ENCODE data around the gene CCDC57.
"Not testable (repeated sequence)": the region's sequence is repeated elsewhere in the genome, so short reads cannot be mapped to it uniquely, and the experiment has no call there.

Gene CCDC57

DNA sequence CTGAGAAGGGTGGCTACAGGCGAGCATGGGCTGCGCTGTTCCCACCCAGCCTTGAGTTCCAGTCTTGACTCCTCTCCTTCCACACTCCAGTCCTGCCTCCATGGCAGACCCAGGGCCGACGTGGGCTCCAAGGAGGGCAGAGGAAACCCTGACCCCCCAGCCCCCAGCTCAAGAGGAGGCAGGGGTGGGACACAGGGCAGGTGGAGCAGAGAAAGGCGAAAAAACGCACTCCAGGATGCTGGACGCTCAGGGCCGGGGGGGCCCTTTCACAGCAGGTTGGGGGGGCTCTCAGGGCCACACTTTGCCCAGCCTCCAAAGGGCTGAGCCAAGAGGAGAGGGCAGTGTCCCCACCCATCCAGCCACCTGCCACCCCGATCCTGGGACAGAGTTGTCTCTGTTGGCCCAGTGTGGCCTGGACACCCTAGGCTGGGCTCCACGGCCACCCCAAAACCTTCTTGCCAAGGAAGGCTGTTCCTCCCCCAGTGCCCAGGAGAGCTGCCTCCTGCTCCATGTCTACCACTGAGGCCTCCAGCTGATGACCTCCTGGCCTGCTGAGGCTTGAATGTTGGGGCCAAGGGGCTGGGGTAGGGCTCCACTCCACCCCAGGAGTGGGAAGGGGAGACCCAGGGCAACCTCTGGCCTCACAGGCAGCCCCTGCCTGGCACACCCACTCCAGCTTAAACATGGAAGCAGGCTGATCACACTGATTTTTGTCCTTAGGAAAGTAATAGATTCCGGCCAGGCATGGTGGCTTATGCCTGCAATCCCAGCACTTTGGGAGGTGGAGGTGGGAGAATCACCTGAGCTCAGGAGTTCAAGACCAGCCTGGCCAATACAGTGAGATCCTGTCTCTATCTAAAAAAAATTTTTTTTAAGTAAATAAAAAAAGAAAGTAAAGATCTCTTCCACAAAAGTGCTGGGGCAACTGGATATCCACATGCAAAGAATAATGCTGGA is 7.4 kb upstream of the CCDC57 start:
- no peak for DNase-seq

- DNase-seq = no peak
These were observed 6.4 kb upstream of the CCDC57 start for GRCh38 chr17:82219083-82219482.

- no peak for DNase-seq
These were observed 5.9 kb upstream of the CCDC57 start for GRCh38 chr17:82218349-82219075.

GRCh38 chr17:82217530-82218204 is 5.0 kb upstream of the CCDC57 start:
- DNase-seq = no peak

DNA sequence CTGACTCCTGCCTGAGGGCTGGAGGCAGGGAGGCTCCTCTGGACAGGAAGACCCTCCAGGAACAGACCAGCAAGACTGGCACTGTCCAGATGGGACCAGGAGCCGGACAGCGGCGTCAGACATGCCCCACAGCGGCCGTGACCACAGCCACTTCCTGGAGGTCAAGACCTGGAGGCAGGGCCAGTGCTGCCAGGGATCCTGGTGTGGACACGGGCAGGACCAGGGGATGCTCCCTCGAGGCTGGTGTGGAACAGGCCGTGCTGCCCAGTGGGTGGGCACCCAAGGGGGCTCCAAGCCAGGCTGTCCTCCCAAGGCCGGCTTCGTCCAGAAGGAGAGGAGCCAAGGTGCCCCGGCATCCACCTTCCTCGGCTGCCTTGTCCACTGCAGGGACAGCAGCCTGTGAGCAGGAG is 4.5 kb upstream of the CCDC57 start:
- no peak for DNase-seq

DNA sequence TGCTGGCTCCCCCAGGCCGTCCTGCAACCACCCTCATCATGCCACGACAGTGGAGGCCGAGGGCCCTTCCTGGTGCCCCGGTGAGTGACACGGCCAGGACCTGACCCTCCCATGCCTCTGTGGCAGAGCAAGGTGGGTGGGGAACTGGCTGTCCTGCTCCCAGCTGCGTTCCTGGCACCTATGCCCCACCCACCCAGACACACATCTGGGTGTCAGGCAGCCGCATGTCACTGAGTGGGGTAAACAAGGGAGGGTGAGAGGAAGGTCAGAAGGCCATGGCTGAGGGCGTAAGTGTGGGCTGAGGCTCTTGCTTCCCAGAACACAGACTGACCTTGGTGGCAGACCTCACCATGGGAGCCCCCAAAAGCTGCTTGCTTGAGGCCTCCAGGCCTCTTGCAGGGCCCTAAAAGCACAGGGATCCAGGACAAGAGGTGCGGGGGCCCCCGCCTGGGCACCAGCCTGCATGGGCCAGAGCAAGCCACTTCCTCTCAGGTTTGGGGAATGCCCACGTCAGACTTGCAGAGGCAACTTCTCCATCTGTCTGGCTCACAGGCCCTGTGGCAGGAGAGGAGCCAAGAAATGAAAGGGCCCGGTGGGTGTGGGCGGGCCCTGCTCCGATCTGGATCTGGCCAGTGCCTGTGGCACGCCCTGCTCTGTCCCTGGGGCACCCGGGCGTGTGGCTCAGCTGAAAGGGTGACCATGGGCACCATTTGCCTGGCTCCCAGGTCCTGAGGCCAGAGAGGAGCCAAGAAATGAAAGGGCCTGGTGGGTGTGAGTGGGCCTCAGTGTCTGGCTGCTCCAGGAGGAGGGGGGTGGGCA is 3.9 kb upstream of the CCDC57 start:
- DNase-seq = no peak

DNA sequence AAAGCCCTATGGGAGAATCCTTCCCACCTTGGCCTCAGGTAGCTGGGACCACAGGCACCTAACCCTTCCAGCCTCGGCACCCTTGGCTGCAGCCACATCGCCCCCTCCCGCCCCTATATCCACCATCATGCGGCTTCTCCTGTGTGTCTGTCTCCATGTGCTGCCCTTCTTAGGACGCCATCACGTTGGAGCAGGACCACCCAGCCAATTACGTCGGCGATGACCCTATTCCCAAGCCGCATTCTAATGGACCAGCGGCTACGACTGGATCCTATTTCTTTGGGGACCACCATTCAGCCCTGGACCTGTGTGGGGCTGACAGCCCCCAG is 3.3 kb upstream of the CCDC57 start:
- DNase-seq = no peak

DNA sequence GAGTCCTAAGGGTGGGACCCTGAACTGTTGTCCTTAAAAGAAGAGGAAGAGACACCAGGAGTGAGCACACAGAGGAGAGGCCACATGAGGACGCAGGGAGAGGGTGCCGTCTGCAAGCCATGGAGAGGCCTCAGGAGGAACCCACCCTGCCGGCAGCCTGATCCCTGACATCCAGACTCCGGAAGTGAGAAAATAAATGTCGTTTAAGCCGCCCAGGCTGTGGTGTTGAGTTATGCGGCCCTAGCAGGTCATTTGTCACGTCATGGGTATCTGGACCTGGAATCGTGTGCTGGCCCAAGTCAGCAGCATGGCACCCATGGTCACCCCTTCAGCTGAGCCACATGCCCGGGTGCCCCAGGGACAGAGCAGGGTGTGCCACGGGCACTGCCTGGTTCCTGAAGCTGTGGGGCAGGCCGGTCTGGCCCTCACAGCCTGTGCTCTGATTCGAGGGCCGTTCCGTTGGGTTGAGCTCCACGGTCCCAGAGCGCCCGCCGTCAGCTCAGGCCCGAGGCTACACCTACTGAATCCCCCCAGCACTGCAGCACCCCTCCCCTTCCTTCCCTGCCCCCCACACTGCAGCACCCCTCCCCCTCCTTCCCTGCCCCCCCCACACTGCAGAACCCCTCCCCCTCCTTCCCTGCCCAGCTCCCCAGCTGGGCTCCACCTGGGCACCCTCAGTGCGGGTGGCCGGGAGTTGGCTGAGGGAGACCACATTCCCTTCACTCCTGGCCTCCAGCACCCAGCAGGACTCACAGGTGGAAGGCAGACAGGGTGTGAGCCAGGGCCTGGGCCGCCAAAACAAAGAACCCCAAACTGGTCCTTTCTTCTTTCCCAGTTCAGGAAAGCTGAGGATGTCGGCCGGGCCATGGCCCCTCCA is 2.7 kb upstream of the CCDC57 start:
- DNase-seq = no peak

DNA sequence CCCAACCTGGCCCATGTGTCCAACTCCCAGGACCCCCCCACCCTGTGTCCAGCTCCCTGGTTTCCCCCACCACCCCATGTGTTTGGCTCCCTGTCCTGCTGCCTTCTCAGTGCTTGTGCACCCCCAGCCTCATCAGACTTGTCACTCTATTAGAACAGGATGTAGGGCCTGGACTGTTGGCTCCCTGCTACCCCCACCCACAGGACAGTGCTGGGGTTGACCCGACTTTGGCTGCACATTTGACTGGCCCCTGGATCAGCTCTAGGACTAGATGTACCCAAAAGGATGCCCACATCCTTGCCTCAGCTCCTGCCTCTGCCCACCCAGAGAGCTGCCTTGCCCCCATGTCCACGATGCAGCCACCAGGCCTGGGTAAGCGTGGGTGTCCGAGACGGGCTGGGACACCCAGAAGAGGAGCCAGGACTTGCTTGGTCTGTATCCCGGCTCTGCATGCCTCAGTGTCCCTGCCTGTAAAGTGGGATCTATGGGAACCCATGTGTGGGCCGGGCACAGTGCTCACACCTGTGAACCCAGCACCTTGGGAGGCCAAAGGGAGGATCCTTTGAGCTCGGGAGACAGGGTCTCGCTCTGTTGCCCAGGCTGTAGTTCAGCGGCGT is 1.5 kb upstream of the CCDC57 start:
- DNase-seq = no peak

- peak in 1 of 2 experiments; percentile 42 for DNase-seq
These were observed 789 bp upstream of the CCDC57 start for GRCh38 chr17:82213251-82214011.

DNA sequence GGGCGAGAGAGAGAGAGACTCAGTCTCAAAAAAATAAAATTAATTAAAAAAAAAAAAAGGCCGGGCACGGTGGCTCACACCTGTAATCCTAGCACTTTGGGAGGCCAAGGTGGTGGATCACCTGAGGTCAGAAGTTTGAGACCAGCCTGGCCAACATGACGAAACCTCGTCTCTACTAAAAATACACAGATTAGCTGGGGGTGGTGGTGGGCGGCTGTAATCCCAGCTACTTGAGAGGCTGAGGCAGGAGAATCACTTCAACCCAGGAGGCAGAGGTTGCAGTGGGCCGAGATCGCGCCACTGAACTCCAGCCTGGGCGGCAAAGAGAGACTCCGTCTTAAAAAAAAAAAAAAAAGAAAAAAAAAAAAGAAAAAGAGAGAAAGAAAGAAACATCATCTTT is 2.0 kb downstream of the CCDC57 start:
- not testable (repeated sequence) for DNase-seq

- DNase-seq = peak in 1 of 2 experiments; percentile 69
These were observed 6.7 kb downstream of the CCDC57 start for GRCh38 chr17:82205720-82206508.

DNA sequence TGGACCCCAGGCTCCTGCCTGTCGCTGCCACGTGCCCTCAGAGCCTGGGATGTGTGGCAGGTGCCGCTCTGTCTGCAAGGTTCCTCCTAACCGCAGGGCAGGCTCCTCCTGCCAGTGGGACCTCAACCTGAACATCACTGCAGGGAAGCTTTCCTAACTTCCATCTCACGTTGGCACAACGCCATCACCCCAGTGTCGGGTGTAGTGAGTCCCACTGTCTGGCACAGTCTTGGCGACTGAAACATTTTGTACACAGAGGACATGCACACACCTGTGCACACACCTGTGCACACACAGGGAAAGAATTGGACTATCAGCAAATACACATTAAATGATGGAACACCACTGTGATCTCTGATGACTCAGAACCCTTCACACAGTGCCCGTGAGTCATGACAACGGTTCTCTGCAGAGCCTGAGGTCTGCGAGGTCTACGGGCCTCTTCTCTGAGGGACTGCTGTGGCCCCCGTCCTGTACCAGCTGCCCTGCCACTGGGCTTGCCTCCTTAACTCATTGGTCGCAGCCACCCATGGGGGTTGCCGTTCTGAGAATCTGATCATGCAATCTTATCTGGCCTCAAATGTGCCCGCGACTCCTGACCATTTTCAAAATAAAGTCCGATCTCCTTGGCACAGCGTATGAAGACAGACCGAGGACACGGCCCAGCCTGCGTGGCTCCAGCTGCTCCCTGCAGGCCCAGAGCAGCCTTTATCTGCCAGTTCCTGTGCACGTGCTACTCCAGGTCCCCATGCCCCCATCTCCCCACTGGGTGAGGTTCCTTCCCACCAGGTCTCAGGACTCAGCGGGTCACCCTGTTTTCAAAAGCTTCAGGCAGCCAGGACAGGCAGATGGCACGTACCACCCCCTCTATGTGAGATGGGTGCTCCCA is 7.6 kb downstream of the CCDC57 start:
- no peak for DNase-seq

GRCh38 chr17:82203920-82204319 is 8.7 kb downstream of the CCDC57 start:
- no peak for DNase-seq

- no peak for DNase-seq
These were observed 9.7 kb downstream of the CCDC57 start for GRCh38 chr17:82202981-82203380.

GRCh38 chr17:82201498-82201910 is 11.1 kb downstream of the CCDC57 start:
- no peak for DNase-seq

DNA sequence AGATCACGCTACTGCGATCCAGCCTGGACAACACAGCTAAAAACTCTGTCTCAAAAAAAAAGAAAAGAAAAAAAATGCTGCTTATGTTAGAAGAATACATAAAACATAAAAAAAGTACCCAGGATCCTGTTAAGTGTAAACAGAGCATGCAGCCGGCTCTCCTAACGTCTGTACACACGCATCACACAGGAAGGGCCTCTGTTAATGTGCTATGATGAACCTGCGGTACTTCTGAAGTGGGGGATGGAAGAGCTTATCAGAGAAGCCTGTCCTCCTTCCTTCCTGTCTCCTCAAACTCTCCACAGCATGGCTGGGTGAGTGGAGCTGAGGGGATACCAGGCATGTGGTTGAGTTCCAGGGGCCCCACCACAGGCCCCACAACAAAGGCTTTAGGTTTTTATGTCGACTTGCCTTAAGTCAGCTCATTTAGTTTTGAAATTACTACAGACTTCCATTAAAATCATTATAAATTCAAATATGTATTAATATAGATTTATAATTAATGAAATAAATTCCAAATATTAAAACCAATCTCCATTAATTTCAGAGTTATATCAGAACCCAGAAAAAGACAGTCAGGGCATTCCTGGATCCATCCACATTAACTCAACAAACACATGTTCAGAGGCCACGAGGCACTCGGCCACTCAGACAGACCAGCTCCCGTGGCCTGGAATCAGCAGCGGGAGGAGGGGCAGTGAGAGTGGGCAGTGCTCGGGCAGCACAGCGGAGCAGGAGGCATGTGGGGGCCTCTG is 11.7 kb downstream of the CCDC57 start:
- DNase-seq = no peak

GRCh38 chr17:82200135-82200534 is 12.5 kb downstream of the CCDC57 start:
- DNase-seq = no peak

Measured in cerebellar nuclear complex (tissue), 1 donor.